Stimulated activated naive CD8-positive, alpha-beta T cell treated with anti-CD3 and anti-CD28 coated beads, Interleukin-15, Interleukin-2, amounts not matched to agents 100 ng/mL and 50 ng/mL, for 24 hours (primary cell): ENCODE results near the gene GTPBP3.

Experiments used
- H3K27ac Mint-ChIP-seq: one replicate; pipeline ENCODE4 v1.8.0; 2021; ENCODE audit warnings: mild to moderate bottlenecking, mixed read lengths
- H3K27me3 Mint-ChIP-seq: one replicate; pipeline ENCODE4 v1.8.0; 2021; ENCODE audit warnings: mixed read lengths
- H3K36me3 Mint-ChIP-seq: one replicate; pipeline ENCODE4 v1.8.0; 2021; ENCODE audit warnings: low read depth, mixed read lengths
- H3K4me1 Mint-ChIP-seq: one replicate; pipeline ENCODE4 v1.8.0; 2021; ENCODE audit warnings: low read depth, mixed read lengths
- H3K4me3 Mint-ChIP-seq: one replicate; pipeline ENCODE4 v1.8.0; 2021; ENCODE audit warnings: mild to moderate bottlenecking, mixed read lengths
- H3K9me3 Mint-ChIP-seq: one replicate; pipeline ENCODE4 v1.8.0; 2021; ENCODE audit warnings: mixed read lengths

Gene GTPBP3

GRCh38 chr19:17304386-17305215 lies 32.8 kb upstream of the GTPBP3 start:
- Mint-ChIP-seq H3K27ac (peak overlapping the region; percentile 55), H3K27me3 (no peaks in the 10 kb centered on the region), H3K36me3 (peaks cover 8% of the 10 kb centered on the region), H3K9me3 (no peaks in the 10 kb centered on the region), H3K4me3 (peak overlapping the region; percentile 89), H3K4me1 (peaks cover 53% of the 10 kb centered on the region)

- Mint-ChIP-seq H3K27ac (peak overlapping the region; percentile 55), H3K9me3 (no peaks in the 10 kb centered on the region), H3K36me3 (peaks cover 8% of the 10 kb centered on the region), H3K4me1 (peaks cover 55% of the 10 kb centered on the region), H3K4me3 (peak overlapping the region; percentile 89), H3K27me3 (no peaks in the 10 kb centered on the region)
Observed at GRCh38 chr19:17305216-17305516, 32.2 kb upstream of the GTPBP3 start.

- Mint-ChIP-seq H3K4me3 (peak within 1 kb of the TSS; percentile 89), H3K4me1 (peaks cover 60% of the 10 kb centered on the region), H3K36me3 (peaks cover 8% of the 10 kb centered on the region), H3K27me3 (no peaks in the 10 kb centered on the region), H3K9me3 (no peaks in the 10 kb centered on the region), H3K27ac (peak within 1 kb of the TSS; percentile 86)
Observed at GRCh38 chr19:17305517-17306284, 31.7 kb upstream of the GTPBP3 start, which contains the start of gene MRPL34. MRPL34 (plus strand) TSS chr19:17305872; CDS start chr19:17305893, 21 bp downstream.

GRCh38 chr19:17306285-17306714 lies 31.1 kb upstream of the GTPBP3 start:
- no peaks in the 10 kb centered on the region for H3K9me3 Mint-ChIP-seq
- peak overlapping the region; percentile 86 for H3K27ac Mint-ChIP-seq
- peak overlapping the region; percentile 89 for H3K4me3 Mint-ChIP-seq
- peaks cover 65% of the 10 kb centered on the region for H3K4me1 Mint-ChIP-seq
- peaks cover 8% of the 10 kb centered on the region for H3K36me3 Mint-ChIP-seq
- no peaks in the 10 kb centered on the region for H3K27me3 Mint-ChIP-seq

GRCh38 chr19:17307876-17308377 lies 29.4 kb upstream of the GTPBP3 start:
- Mint-ChIP-seq H3K9me3 (no peaks in the 10 kb centered on the region), H3K27ac (peak overlapping the region; percentile 58), H3K4me3 (peak overlapping the region; percentile 89), H3K36me3 (peaks cover 3% of the 10 kb centered on the region), H3K4me1 (peaks cover 64% of the 10 kb centered on the region), H3K27me3 (no peaks in the 10 kb centered on the region)

GRCh38 chr19:17309198-17309964 lies 28.0 kb upstream of the GTPBP3 start, which contains the start of gene DDA1:
DDA1 (plus strand) TSS chr19:17309563; CDS start chr19:17309655, 92 bp downstream.
- Mint-ChIP-seq H3K27me3 (no peaks in the 10 kb centered on the region), H3K27ac (peak within 1 kb of the TSS; percentile 87), H3K36me3 (peaks cover 10% of the 10 kb centered on the region), H3K4me1 (peaks cover 54% of the 10 kb centered on the region), H3K9me3 (no peaks in the 10 kb centered on the region), H3K4me3 (peak within 1 kb of the TSS; percentile 92)

GRCh38 chr19:17309965-17310461 lies 27.3 kb upstream of the GTPBP3 start:
- Mint-ChIP-seq H3K27me3 (no peaks in the 10 kb centered on the region), H3K4me3 (peak overlapping the region; percentile 92), H3K36me3 (peaks cover 10% of the 10 kb centered on the region), H3K9me3 (no peaks in the 10 kb centered on the region), H3K4me1 (peaks cover 48% of the 10 kb centered on the region), H3K27ac (peak overlapping the region; percentile 87)

- Mint-ChIP-seq H3K9me3 (no peaks in the 10 kb centered on the region), H3K27me3 (no peaks in the 10 kb centered on the region), H3K4me1 (peaks cover 43% of the 10 kb centered on the region), H3K27ac (no peak overlapping the region), H3K4me3 (peak overlapping the region; percentile 43), H3K36me3 (peaks cover 18% of the 10 kb centered on the region)
Observed at GRCh38 chr19:17311455-17312188, 25.7 kb upstream of the GTPBP3 start.

GRCh38 chr19:17312189-17313113 lies 24.9 kb upstream of the GTPBP3 start:
- Mint-ChIP-seq H3K27me3 (no peaks in the 10 kb centered on the region), H3K4me3 (no peak overlapping the region), H3K27ac (no peak overlapping the region), H3K36me3 (peaks cover 18% of the 10 kb centered on the region), H3K4me1 (peaks cover 35% of the 10 kb centered on the region), H3K9me3 (no peaks in the 10 kb centered on the region)

- H3K27ac Mint-ChIP-seq: no peak overlapping the region
- no peak overlapping the region for H3K4me3 Mint-ChIP-seq
- H3K27me3 Mint-ChIP-seq: no peaks in the 10 kb centered on the region
- no peaks in the 10 kb centered on the region for H3K9me3 Mint-ChIP-seq
- peaks cover 26% of the 10 kb centered on the region for H3K4me1 Mint-ChIP-seq
- peaks cover 15% of the 10 kb centered on the region for H3K36me3 Mint-ChIP-seq
Observed at GRCh38 chr19:17314007-17314593, 23.3 kb upstream of the GTPBP3 start.

GRCh38 chr19:17318966-17319365 lies 18.4 kb upstream of the GTPBP3 start:
- Mint-ChIP-seq H3K27ac (no peak overlapping the region), H3K4me3 (no peak overlapping the region), H3K9me3 (no peaks in the 10 kb centered on the region), H3K36me3 (peaks cover 20% of the 10 kb centered on the region), H3K4me1 (peaks cover 4% of the 10 kb centered on the region), H3K27me3 (no peaks in the 10 kb centered on the region)

GRCh38 chr19:17319473-17320238 lies 17.7 kb upstream of the GTPBP3 start:
- H3K4me3 Mint-ChIP-seq: no peak overlapping the region
- H3K4me1 Mint-ChIP-seq: peaks cover 4% of the 10 kb centered on the region
- peaks cover 19% of the 10 kb centered on the region for H3K36me3 Mint-ChIP-seq
- H3K9me3 Mint-ChIP-seq: no peaks in the 10 kb centered on the region
- no peaks in the 10 kb centered on the region for H3K27me3 Mint-ChIP-seq
- H3K27ac Mint-ChIP-seq: no peak overlapping the region
